Astrocyte of the cerebellum (primary cell): ENCODE measurements around the gene ARHGEF4.

Source experiments
- DNase-seq: peaks from one replicate; pipeline ENCODE4 v3.0.0-alpha.2; 2011; ENCODE audit warnings: low read depth
- H3K4me3 ChIP-seq: 2 replicates; pipeline ENCODE4 v1.5.1; 2011; ENCODE audit warnings: mild to moderate bottlenecking, low read depth, low read length, moderate library complexity
- in situ Hi-C: cut with HindIII; loops from 2 replicates; pipeline ENCODE4 v1.10.0; 2017; ENCODE audit warnings: low sequenced_read_pairs
- TF ChIP-seq, protein P1 (sequence below): IDR thresholded peaks from 2 replicates; pipeline ENCODE4 v1.5.1; 2012; ENCODE audit warnings: low read length, low read depth, moderate library complexity, mild to moderate bottlenecking; ENCODE audit errors: missing control alignments

ARHGEF4 gene

GRCh38 chr2:130975729-130976128 lies 139.0 kb downstream of the ARHGEF4 start:
- H3K4me3 ChIP-seq: no peak overlapping the region
- in situ Hi-C loops: no loop called here
- TF ChIP-seq, protein P1, sequence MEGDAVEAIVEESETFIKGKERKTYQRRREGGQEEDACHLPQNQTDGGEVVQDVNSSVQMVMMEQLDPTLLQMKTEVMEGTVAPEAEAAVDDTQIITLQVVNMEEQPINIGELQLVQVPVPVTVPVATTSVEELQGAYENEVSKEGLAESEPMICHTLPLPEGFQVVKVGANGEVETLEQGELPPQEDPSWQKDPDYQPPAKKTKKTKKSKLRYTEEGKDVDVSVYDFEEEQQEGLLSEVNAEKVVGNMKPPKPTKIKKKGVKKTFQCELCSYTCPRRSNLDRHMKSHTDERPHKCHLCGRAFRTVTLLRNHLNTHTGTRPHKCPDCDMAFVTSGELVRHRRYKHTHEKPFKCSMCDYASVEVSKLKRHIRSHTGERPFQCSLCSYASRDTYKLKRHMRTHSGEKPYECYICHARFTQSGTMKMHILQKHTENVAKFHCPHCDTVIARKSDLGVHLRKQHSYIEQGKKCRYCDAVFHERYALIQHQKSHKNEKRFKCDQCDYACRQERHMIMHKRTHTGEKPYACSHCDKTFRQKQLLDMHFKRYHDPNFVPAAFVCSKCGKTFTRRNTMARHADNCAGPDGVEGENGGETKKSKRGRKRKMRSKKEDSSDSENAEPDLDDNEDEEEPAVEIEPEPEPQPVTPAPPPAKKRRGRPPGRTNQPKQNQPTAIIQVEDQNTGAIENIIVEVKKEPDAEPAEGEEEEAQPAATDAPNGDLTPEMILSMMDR: no peak
- no peak for DNase-seq

DNA sequence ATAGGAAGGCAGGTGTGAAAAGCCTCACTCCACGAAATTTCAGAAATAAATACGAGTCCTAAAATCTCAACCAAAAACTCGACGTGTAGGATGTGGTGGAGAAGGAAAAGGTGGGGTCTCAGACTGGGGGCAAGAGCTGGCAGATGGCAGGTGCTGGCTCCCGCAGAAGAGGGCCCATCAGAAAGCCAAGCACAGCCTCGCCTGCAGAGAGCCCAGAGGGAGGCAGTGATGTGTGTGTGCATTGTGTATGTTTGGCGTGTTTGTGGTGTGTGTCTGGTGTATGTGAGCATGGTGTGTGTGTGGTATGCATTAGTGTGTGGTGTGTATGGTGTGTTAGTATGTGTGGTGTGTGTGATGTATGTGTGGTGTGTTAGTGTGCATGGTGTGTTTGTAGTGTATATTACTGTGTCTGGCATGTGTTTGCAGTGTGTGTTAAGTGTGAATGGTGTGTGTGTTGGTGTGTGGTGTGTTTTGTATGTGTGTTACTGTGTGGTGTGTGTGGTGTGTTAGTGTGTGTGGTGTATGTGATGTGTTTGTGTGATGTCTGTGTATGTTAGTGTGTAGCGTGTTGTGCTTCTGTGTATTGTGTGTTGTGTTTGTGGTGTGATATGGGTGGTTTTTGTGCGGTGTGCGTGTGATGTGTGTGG lies 140.0 kb downstream of the ARHGEF4 start:
- DNase-seq: no peak
- in situ Hi-C loops: no loop called here
- TF ChIP-seq, protein P1: no peak
- H3K4me3 ChIP-seq: no peak overlapping the region

- DNase-seq: no peak
- H3K4me3 ChIP-seq: no peak overlapping the region
- TF ChIP-seq, protein P1: no peak
- in situ Hi-C loops: no loop called here
These were observed 140.8 kb downstream of the ARHGEF4 start for GRCh38 chr2:130977461-130978050.

- DNase-seq: no peak
- in situ Hi-C loops: no loop called here
- no peak overlapping the region for H3K4me3 ChIP-seq
- TF ChIP-seq, protein P1: no peak
These were observed 145.0 kb downstream of the ARHGEF4 start for GRCh38 chr2:130981667-130982066.

- no peak overlapping the region for H3K4me3 ChIP-seq
- DNase-seq: no peak
- TF ChIP-seq, protein P1: no peak
- in situ Hi-C loops: no loop called here
These were observed 148.6 kb downstream of the ARHGEF4 start for GRCh38 chr2:130985206-130985780.

GRCh38 chr2:130985831-130986649 lies 149.3 kb downstream of the ARHGEF4 start:
- TF ChIP-seq, protein P1: no peak
- no peak overlapping the region for H3K4me3 ChIP-seq

More at GRCh38 chr2:130985831-130986649, 149.3 kb downstream of the ARHGEF4 start:
- DNase-seq: no peak
- in situ Hi-C loops: no loop called here
